GM19351 (cell line): ENCODE data around the gene TH.
"Not testable (repeated sequence)": the region's sequence is repeated elsewhere in the genome, so short reads cannot be mapped to it uniquely, and the experiment has no call there.

Source experiments
- ATAC-seq: cut with Tn5 transposase; IDR thresholded peaks from one replicate; pipeline ENCODE4 v1.9.1; 2021; ENCODE audit warnings: mild to moderate bottlenecking, moderate library complexity; ENCODE audit not compliant: unreplicated experiment

TH gene

GRCh38 chr11:2132246-2132645 lies 39.4 kb downstream of the TH start:
- no peak for ATAC-seq

- ATAC-seq = no peak
Measured at GRCh38 chr11:2131371-2132236, 40.0 kb downstream of the TH start.

DNA sequence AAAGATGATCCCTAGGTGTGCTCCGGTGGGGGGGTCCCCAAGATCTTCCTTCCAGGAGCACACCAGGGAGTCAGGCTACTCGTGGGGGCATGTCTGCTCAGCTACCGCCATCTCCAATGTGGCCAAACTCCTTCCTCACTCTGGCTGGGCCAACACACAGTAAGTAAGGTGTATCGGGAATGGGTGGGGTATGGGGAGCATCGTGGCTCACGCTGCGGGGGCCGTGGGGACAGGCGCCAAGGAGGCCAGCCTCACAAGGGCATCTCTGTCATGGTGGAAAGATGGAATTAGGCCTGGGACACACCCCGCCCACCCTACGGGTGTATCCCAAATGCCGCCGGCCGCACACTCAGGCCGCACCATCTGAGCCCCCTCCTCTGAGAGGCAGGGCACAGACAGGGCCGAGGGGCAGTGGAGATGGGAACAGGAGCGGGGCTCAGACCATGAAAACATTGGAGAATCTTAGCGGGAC lies 40.7 kb downstream of the TH start:
- no peak for ATAC-seq

- ATAC-seq = no peak
Measured at GRCh38 chr11:2129699-2130366, 41.8 kb downstream of the TH start.

DNA sequence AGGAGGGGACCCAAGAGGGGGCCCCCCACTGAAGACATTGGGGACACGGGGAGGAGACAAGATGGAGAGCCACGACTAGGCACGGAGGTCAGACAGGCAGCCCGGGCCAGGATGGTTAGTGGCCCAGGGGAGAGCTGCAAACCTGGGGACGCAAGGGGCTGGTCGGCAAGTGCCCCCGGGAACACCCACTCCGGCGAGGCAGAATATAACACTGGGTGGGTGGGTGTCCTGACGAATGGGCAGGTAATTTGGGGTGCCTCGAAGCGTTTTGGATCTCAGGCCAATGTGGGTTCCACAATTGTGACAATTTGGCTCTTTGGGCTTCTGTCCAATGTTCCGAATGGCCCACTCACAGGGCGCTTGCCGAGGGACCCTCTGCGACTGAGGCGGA lies 42.3 kb downstream of the TH start:
- ATAC-seq = no peak

DNA sequence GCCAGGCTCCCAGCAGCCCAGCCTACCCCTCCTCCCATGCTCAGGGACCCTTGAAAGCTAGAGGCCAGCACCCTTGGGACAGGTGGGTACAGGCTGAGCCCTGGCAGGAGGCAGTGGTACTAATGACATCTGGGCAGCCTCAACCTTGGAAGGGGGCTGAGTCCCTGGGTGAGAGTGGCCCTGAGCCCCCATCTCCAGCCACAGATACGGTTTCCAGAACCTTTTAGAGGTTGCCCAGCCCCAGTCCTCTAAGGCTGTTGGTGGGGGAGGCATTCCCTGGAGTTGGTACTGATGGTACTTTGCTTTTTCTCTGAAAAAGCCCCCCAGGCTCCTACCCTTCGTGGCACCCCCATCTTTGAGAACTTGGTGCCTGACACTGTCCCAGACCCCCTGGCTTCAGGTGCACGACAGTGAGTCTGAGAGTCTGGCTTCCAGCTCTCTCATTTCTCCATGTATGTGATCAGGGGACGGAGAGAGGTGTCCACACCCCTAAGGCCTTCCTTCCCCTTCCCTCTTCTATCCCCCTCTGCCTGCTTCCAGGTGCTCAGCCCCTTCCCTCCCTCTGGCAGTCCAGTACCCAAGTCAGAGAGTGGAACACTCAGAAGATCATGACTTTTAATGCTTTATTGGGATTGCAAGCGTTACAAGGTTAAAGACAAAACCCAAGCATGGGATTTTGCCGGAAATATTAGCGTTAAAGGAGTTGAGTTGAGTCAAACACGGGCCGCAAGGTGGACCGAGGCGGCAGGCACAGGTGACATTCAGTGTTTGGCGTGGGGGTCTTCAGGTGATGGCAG lies 42.9 kb downstream of the TH start:
- ATAC-seq = no peak

DNA sequence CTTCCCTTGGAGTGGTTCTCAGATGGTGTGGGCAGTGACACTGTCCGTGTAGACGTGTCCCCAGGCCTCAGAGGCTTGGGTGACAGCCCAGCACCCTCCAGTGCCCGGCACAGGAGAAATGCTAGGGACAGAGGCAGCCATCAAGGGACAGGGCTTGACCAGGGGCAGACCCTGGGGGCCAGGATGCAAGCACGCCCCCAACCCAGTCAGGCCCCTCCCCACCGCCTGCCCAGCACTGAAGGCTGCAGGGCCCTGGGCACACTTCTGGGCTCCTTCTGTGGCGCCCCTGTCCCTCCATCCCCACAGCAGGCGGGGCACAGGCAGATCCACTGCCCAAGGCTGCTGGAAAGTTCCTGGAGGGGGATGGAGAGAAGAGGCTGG lies 43.5 kb downstream of the TH start:
- no peak for ATAC-seq

DNA sequence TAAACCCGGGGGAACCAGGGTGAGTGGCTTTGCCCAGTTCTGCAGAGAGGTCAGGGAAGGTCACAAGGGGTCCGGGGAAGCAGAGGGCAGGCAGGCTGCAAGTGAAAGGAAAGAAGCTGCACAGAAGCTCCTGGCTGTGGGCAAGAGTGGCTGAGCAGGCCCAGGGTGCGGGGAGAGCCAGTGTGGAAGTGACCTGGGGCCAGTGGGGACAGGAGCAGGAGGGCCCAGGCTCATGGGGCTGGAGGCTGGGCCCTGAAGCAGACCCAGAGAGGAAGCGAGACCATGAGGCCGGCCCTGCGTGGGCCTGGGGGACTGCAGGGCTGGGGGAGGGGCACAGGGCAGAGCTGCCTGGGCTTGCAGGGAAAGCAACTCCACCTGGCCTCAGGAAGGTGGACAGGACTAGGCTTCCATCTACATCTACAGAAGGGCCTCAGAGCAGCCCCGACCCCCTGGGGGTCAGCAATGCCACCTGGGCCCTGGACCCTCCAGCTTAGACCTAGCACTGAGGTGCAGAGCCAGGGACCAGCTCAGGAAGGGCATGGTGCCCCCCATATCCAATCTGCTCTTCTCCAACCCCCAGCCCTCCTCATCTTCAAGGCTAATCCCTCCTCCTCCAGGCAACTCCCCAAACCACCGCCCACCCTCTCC lies 44.0 kb downstream of the TH start:
- ATAC-seq = no peak

GRCh38 chr11:2126520-2127085 lies 45.0 kb downstream of the TH start:
- no peak for ATAC-seq

DNA sequence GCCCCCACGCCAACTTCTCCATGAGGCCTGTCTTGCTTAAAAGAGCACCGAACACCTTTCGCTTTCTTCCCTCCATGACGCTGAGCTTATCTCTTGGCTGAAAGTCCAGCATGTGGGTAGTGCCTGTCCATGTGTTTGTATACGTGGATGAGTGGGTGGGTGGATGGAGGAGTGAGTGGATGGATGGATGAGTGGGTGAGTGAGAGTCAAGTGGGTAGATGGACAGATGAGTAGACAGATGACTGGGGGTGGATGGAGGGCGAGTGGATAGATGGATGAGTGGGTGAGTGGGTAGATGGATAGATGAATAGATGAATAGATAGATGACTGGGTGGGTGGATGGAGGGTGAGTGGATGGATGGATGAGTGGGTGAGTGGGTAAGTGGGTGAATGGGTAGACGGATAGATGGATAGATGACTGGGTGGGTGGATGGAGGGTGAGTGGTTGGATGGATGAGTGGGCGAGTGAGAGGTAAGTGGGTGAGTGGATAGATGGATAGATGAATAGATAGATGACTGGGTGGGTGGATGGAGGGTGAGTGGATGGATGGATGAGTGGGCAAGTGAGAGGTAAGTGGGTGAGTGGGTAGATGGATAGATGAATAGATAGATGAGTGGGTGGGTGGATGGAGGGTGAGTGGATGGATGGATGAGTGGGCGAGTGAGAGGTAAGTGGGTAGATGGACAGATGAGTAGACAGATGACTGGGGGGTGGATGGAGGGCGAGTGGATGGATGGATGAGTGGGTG lies 46.7 kb downstream of the TH start:
- not testable (repeated sequence) for ATAC-seq

- no peak for ATAC-seq
Measured at GRCh38 chr11:2123628-2123960, 48.0 kb downstream of the TH start.

- no peak for ATAC-seq
Measured at GRCh38 chr11:2122907-2123627, 48.5 kb downstream of the TH start.

- ATAC-seq = no peak
Measured at GRCh38 chr11:2122222-2122906, 49.3 kb downstream of the TH start.

- no peak for ATAC-seq
Measured at GRCh38 chr11:2121227-2122130, 50.1 kb downstream of the TH start.

DNA sequence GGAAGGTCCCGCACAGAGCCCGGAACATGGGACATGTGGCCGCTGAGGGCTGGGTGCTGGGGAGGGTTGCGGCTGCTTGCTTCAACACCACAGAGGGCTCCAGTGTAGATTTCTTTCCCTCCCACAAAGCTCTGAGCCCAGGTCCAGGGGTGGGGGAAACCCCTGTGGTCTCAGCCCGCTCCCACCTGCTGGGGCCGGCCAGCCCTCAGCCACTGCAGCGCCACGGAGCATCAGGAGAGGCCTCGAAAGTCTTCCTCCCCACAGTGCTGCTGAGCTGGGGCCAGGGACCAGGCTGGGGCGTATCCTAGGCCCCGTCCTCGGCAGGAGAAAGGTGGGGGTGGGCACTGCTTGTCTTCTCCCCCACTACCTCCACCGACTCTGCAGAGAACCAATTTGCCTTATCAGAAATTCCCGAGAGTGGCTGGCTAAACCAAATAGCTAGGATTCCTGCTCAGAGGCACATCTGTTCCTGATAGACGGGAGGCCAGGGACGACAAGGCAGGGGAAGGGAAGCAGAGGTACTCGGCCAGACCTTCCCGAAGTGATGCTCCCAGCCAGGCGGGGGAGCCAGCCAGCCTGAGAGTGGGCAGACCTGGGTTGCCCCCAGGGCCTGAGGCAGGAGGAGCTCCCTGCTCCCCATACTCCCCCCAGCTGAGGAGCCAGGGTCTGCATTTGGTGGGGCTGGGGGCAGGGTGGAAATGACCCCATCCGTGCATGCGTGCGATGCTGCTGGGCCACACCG lies 51.1 kb downstream of the TH start:
- ATAC-seq = no peak

GRCh38 chr11:2118677-2119076 lies 52.9 kb downstream of the TH start:
- no peak for ATAC-seq

GRCh38 chr11:2116680-2117079 lies 54.9 kb downstream of the TH start:
- ATAC-seq = no peak
